ENCODE data around the gene GLUD1. TPM values are rescaled to one million over a fixed set of nuclear protein-coding genes. Genes with fewer than 3 reads are reported as not detected.
"Not testable (repeated sequence)": the region's sequence is repeated elsewhere in the genome, so short reads cannot be mapped to it uniquely, and the experiment has no call there.

The GLUD1 gene
- total RNA-seq, 2 donors from 2014 or later: 154 to 437 TPM

- no peaks in the 10 kb centered on the region for H3K27me3 ChIP-seq (replicated peaks; ENCODE audit: insufficient read depth)
- no peak overlapping the region for H3K27ac ChIP-seq
- H3K4me3 ChIP-seq: no peak overlapping the region
- H3K9me3 ChIP-seq: no peaks in the 10 kb centered on the region
- H3K36me3 ChIP-seq: no peaks in the 10 kb centered on the region
- no peaks in the 10 kb centered on the region for H3K4me1 ChIP-seq (replicated peaks)
- WGBS: 100% methylated on average over 3 of the region's 3 CpGs
- TF ChIP-seq POLR2A (IDR thresholded peaks at IDR 0.05): no peak
- no peak for TF ChIP-seq CTCF (IDR thresholded peaks at IDR 0.05)
- TF ChIP-seq POLR2AphosphoS5 (IDR thresholded peaks at IDR 0.05): no peak
- DNase-seq (ENCODE audit: low spot score): no peak
- intact Hi-C loops (cut with DNase I): no loop called here
These were observed 56.3 kb downstream of the GLUD1 start for GRCh38 chr10:87038286-87038717.

- Histone ChIP-seq H3K27ac (no peak overlapping the region), H3K9me3 (no peaks in the 10 kb centered on the region), H3K4me1 (replicated peaks) (no peaks in the 10 kb centered on the region), H3K36me3 (no peaks in the 10 kb centered on the region), H3K27me3 (replicated peaks; ENCODE audit: insufficient read depth) (no peaks in the 10 kb centered on the region), H3K4me3 (no peak overlapping the region)
- DNase-seq (ENCODE audit: low spot score): no peak
- TF ChIP-seq POLR2A (IDR thresholded peaks at IDR 0.05): no peak
- no peak for TF ChIP-seq CTCF (IDR thresholded peaks at IDR 0.05)
- TF ChIP-seq POLR2AphosphoS5 (IDR thresholded peaks at IDR 0.05): no peak
- WGBS: 95% methylated on average over 1 of the region's 1 CpG
- intact Hi-C loops (cut with DNase I): no loop called here
These were observed 58.0 kb downstream of the GLUD1 start for GRCh38 chr10:87036623-87037022.

GRCh38 chr10:87030912-87031635 lies 63.6 kb downstream of the GLUD1 start:
- TF ChIP-seq CTCF (IDR thresholded peaks at IDR 0.05) (no peak), POLR2A (IDR thresholded peaks at IDR 0.05) (no peak), POLR2AphosphoS5 (IDR thresholded peaks at IDR 0.05) (no peak)
- Histone ChIP-seq H3K27me3 (replicated peaks; ENCODE audit: insufficient read depth) (no peaks in the 10 kb centered on the region), H3K27ac (peak overlapping the region in 1 of 2 donors; percentile 64), H3K4me1 (replicated peaks) (no peaks in the 10 kb centered on the region), H3K4me3 (no peak overlapping the region), H3K36me3 (no peaks in the 10 kb centered on the region), H3K9me3 (no peaks in the 10 kb centered on the region)
- 89% methylated on average over 28 of the region's 28 CpGs for WGBS
- intact Hi-C loops (cut with DNase I): no loop called here
- no peak for DNase-seq (ENCODE audit: low spot score)

- H3K27ac ChIP-seq; H3K4me1 ChIP-seq (replicated peaks); H3K4me3 ChIP-seq; H3K9me3 ChIP-seq; DNase-seq (ENCODE audit: low spot score); H3K27me3 ChIP-seq (replicated peaks; ENCODE audit: insufficient read depth); H3K36me3 ChIP-seq; intact Hi-C loops (cut with DNase I): not testable (repeated sequence)
- 100% methylated on average over 1 of the region's 1 CpG for WGBS
These were observed 64.2 kb downstream of the GLUD1 start for GRCh38 chr10:87030419-87030818.

GRCh38 chr10:87026747-87027508 lies 67.7 kb downstream of the GLUD1 start:
- intact Hi-C loops (cut with DNase I); H3K4me1 ChIP-seq (replicated peaks); H3K9me3 ChIP-seq; DNase-seq (ENCODE audit: low spot score); H3K27ac ChIP-seq; H3K27me3 ChIP-seq (replicated peaks; ENCODE audit: insufficient read depth); H3K36me3 ChIP-seq; H3K4me3 ChIP-seq: not testable (repeated sequence)
- WGBS: 94% methylated on average over 17 of the region's 17 CpGs

- H3K27me3 ChIP-seq (replicated peaks; ENCODE audit: insufficient read depth); H3K9me3 ChIP-seq; H3K4me3 ChIP-seq; H3K4me1 ChIP-seq (replicated peaks); intact Hi-C loops (cut with DNase I); H3K27ac ChIP-seq; H3K36me3 ChIP-seq; DNase-seq (ENCODE audit: low spot score): not testable (repeated sequence)
- whole genome bisulfite sequencing: 63% methylated on average over 5 of the region's 5 CpGs
These were observed 69.2 kb downstream of the GLUD1 start for GRCh38 chr10:87025285-87025958.

- intact Hi-C loops (cut with DNase I); H3K4me3 ChIP-seq; H3K9me3 ChIP-seq; H3K27ac ChIP-seq; H3K27me3 ChIP-seq (replicated peaks; ENCODE audit: insufficient read depth); DNase-seq (ENCODE audit: low spot score); H3K4me1 ChIP-seq (replicated peaks); H3K36me3 ChIP-seq: not testable (repeated sequence)
- WGBS: 100% methylated on average over 3 of the region's 9 CpGs
These were observed 74.6 kb downstream of the GLUD1 start, which contains the start of gene FAM25A for GRCh38 chr10:87020056-87020455. Gene FAM25A, plus strand, starts transcription at chr10:87020294. Its CDS starts 31 bp downstream, at chr10:87020325.

GRCh38 chr10:87019504-87019903 lies 75.1 kb downstream of the GLUD1 start:
- H3K36me3 ChIP-seq; DNase-seq (ENCODE audit: low spot score); H3K27ac ChIP-seq; H3K27me3 ChIP-seq (replicated peaks; ENCODE audit: insufficient read depth); H3K4me1 ChIP-seq (replicated peaks); intact Hi-C loops (cut with DNase I); H3K4me3 ChIP-seq; H3K9me3 ChIP-seq: not testable (repeated sequence)
- WGBS: 100% methylated on average over 1 of the region's 1 CpG

GRCh38 chr10:87019066-87019465 lies 75.6 kb downstream of the GLUD1 start:
- H3K9me3 ChIP-seq; H3K4me3 ChIP-seq; H3K27ac ChIP-seq; H3K27me3 ChIP-seq (replicated peaks; ENCODE audit: insufficient read depth); intact Hi-C loops (cut with DNase I); H3K36me3 ChIP-seq; H3K4me1 ChIP-seq (replicated peaks); DNase-seq (ENCODE audit: low spot score): not testable (repeated sequence)
- WGBS: 75% methylated on average over 6 of the region's 6 CpGs
